ENCODE results near the gene FAM151B. TPM values are rescaled to one million over a fixed set of nuclear protein-coding genes. Genes with fewer than 3 reads are reported as not detected.

The FAM151B gene
- total RNA-seq, 4 donors from 2014 or later = 2.6 to 8.1 (median 4.5) TPM

- H3K4me3 ChIP-seq (replicated peaks in 1 of 3) = no peak overlapping the region
- no peak for DNase-seq
- no peaks in the 10 kb centered on the region for H3K36me3 ChIP-seq
- H3K9me3 ChIP-seq = no peaks in the 10 kb centered on the region
- H3K27ac ChIP-seq = no peak overlapping the region
- intact Hi-C loops (cut with DNase I) = no loop called here
- TF ChIP-seq CTCF (IDR thresholded peaks at IDR 0.05) = no peak
- TF ChIP-seq POLR2A (IDR thresholded peaks at IDR 0.05) = no peak
- H3K27me3 ChIP-seq = no peaks in the 10 kb centered on the region
- no peaks in the 10 kb centered on the region for H3K4me1 ChIP-seq
- WGBS, 2 donors = 93 to 95% methylated on average over 6 of the region's 6 CpGs
Observed at GRCh38 chr5:80508844-80509243, 20.9 kb downstream of the FAM151B start.

GRCh38 chr5:80509362-80509761 is 21.5 kb downstream of the FAM151B start:
- no peak for DNase-seq
- no peaks in the 10 kb centered on the region for H3K36me3 ChIP-seq
- 87 to 90% methylated on average over 4 of the region's 4 CpGs for WGBS, 2 donors
- H3K9me3 ChIP-seq = no peaks in the 10 kb centered on the region
- H3K27ac ChIP-seq = no peak overlapping the region
- no peaks in the 10 kb centered on the region for H3K27me3 ChIP-seq
- intact Hi-C loops (cut with DNase I) = no loop called here
- TF ChIP-seq CTCF (IDR thresholded peaks at IDR 0.05) (no peak), POLR2A (IDR thresholded peaks at IDR 0.05) (no peak)
- H3K4me3 ChIP-seq (replicated peaks in 1 of 3) = no peak overlapping the region
- no peaks in the 10 kb centered on the region for H3K4me1 ChIP-seq

GRCh38 chr5:80516826-80517225 is 28.9 kb downstream of the FAM151B start:
- H3K36me3 ChIP-seq = no peaks in the 10 kb centered on the region
- H3K27ac ChIP-seq = no peak overlapping the region
- no peaks in the 10 kb centered on the region for H3K9me3 ChIP-seq
- intact Hi-C loops (cut with DNase I) = no loop called here
- no peaks in the 10 kb centered on the region for H3K4me1 ChIP-seq
- no peak for TF ChIP-seq POLR2A (IDR thresholded peaks at IDR 0.05)
- H3K27me3 ChIP-seq = no peaks in the 10 kb centered on the region
- no peak for DNase-seq
- H3K4me3 ChIP-seq (replicated peaks in 1 of 3) = no peak overlapping the region
- 80 to 91% methylated on average over 4 of the region's 4 CpGs for WGBS, 2 donors

- no peak overlapping the region for H3K27ac ChIP-seq
- no peak overlapping the region for H3K4me3 ChIP-seq (replicated peaks in 1 of 3)
- TF ChIP-seq POLR2A (IDR thresholded peaks at IDR 0.05) (no peak), CTCF (IDR thresholded peaks at IDR 0.05) (no peak)
- 87 to 88% methylated on average over 1 of the region's 1 CpG for WGBS, 2 donors
- no peaks in the 10 kb centered on the region for H3K36me3 ChIP-seq
- H3K9me3 ChIP-seq = no peaks in the 10 kb centered on the region
- no peaks in the 10 kb centered on the region for H3K27me3 ChIP-seq
- no peaks in the 10 kb centered on the region for H3K4me1 ChIP-seq
- no peak for DNase-seq
- intact Hi-C loops (cut with DNase I) = no loop called here
Observed at GRCh38 chr5:80540691-80541090, 52.8 kb downstream of the FAM151B start.

- H3K4me1 ChIP-seq = no peaks in the 10 kb centered on the region
- H3K9me3 ChIP-seq = no peaks in the 10 kb centered on the region
- no peaks in the 10 kb centered on the region for H3K27me3 ChIP-seq
- no peak overlapping the region for H3K27ac ChIP-seq
- DNase-seq = no peak
- H3K4me3 ChIP-seq (replicated peaks in 1 of 3) = no peak overlapping the region
- TF ChIP-seq POLR2A (IDR thresholded peaks at IDR 0.05) (no peak), CTCF (IDR thresholded peaks at IDR 0.05) (no peak)
- intact Hi-C loops (cut with DNase I) = no loop called here
- H3K36me3 ChIP-seq = no peaks in the 10 kb centered on the region
- 77 to 85% methylated on average over 3 of the region's 3 CpGs for WGBS, 2 donors
Observed at GRCh38 chr5:80541392-80541791, 53.5 kb downstream of the FAM151B start.

GRCh38 chr5:80554646-80555045 is 66.7 kb downstream of the FAM151B start:
- no peaks in the 10 kb centered on the region for H3K36me3 ChIP-seq
- 48 to 61% methylated on average over 4 of the region's 4 CpGs for WGBS, 2 donors
- DNase-seq = no peak
- no peaks in the 10 kb centered on the region for H3K4me1 ChIP-seq
- intact Hi-C loops (cut with DNase I) = no loop called here
- H3K9me3 ChIP-seq = no peaks in the 10 kb centered on the region
- no peaks in the 10 kb centered on the region for H3K27me3 ChIP-seq
- no peak overlapping the region for H3K27ac ChIP-seq
- H3K4me3 ChIP-seq (replicated peaks in 1 of 3) = no peak overlapping the region
- TF ChIP-seq POLR2A (IDR thresholded peaks at IDR 0.05) = no peak
